ENCODE results near the gene NCEH1.

The NCEH1 gene

DNA sequence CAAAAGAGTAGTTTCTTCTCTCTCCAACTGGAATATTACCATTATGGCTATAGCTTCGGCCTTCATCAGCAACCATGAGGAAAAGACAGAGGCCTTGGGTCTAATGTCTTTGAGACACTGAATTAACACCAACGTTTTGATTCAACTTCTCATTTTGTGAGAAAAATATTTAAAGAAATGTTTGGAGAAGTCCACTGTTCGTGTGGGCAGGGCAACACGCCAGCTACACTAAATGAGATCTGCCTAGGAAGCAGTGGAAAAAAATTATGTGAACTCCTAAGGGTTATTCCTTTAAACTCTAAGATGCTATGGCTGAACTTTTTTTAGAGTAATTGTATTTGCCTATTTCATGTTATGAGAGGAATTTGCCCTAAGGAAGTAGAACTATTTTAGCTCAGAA lies 41.8 kb downstream of the NCEH1 start:
- TF ChIP-seq GATA2 (IDR thresholded peaks at IDR 0.05; ENCODE audit: low read depth, low read length) = no peak
- no peak for TF ChIP-seq GATA3 (IDR thresholded peaks at IDR 0.05; ENCODE audit: low read depth, low read length)

DNA sequence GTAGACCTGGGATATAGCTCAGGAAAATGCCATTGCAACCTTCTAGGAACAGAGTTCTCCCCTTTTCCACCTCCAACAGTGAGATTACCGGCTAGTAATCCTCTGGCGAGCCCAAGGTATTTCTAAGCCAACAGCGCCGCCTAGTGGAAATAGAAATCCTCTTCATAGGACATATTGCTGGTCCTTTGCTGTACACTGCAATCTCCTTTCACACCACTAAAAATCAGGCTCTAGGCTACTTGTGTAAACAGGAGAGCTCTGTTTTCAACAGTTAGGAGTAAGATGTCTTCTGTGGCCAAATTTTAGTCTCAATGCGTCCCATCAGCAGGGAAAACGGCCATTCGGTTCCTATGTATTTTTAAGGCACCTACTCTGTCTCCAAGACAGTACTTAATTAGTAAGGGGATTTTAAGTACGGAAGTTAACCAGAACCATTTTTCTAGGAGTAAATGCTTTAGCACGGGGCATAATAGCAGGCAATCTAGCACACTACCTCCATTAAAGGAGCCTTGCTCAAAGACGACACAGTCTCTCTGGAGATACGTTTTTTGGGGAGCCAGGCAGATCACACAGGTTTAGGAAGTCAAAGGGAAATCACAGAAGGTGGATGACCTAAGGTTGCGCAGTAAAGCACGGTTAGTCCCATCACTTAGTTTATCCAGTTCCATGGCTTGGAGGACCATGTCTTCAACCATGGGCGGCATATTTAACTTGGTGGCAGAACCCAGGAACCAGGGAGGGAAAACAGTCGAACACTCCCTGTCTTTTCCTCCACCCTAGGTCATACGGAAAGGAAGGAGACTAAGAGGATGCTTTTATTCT lies 43.8 kb downstream of the NCEH1 start:
- TF ChIP-seq GATA3 (IDR thresholded peaks at IDR 0.05; ENCODE audit: low read depth, low read length) (no peak), GATA2 (IDR thresholded peaks at IDR 0.05; ENCODE audit: low read depth, low read length) (no peak)

DNA sequence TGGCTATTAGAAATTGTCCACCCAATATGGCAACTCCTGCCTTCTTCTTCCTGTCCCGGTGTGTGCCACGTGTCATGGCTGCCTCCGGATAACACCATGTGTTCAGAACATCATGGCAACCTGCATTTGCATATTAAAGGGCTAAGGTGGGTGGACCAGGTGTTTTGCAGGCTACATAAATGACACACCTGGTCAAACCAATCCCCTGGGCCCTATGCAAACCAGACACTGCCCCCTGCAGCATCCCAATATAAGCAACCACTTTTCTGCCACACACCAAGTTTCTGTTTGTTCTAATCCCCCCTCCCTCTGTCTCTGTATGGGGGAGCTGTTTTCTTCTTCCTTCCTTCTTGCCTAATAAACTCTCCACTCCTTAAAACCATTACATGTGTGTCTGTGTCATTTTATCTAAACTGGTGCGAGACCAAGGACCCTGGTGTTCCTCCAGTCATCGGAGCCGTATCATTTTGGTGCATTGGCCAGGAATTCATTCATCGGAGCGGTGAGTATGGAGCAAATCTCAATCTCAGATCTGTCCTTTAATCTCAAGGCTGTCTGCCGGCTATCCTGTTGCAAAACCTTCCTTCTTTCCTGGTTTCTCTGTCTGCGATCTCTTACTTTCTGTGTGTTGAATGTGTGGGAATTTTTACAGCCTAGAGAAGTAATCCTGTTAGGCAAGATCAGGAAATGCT lies 44.5 kb downstream of the NCEH1 start:
- TF ChIP-seq GATA3 (IDR thresholded peaks at IDR 0.05; ENCODE audit: low read depth, low read length) (no peak), GATA2 (IDR thresholded peaks at IDR 0.05; ENCODE audit: low read depth, low read length) (no peak)

DNA sequence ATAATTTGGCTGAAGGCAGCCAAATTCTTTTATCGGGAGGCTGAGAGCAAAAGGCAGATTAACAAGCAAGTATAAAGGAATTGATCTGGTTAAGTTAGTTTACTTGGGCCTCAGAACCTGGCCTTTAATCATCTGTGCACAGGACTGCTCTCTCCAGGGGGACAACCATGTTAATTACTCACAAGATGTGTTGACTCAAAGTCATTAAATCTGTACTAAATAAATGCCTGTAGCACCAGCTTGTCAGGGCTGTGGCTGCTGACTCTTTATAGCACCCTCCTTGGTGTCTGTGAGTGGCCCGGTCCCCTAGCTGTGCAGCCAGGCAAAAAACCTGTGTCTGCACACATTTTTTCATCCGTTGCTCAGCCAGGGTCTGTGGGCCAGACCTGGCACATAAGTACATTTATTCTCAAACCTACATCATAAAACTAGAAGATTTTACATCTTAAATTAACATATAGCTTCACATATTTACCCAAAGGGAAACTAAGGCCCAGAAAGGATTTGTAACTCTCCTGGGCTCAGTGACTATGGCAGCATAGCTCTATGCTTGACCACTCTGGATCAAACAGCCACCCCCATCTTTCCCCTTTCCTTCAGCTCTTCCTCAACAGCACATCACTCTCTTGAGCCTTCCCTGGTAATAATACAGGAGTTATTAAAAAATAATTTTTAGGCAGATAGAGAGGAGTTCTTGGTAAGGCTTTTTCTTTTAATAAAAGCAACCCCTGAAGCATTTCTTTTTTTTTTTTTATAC lies 51.4 kb downstream of the NCEH1 start:
- TF ChIP-seq GATA3 (IDR thresholded peaks at IDR 0.05; ENCODE audit: low read depth, low read length) = no peak
- TF ChIP-seq GATA2 (IDR thresholded peaks at IDR 0.05; ENCODE audit: low read depth, low read length) = no peak

DNA sequence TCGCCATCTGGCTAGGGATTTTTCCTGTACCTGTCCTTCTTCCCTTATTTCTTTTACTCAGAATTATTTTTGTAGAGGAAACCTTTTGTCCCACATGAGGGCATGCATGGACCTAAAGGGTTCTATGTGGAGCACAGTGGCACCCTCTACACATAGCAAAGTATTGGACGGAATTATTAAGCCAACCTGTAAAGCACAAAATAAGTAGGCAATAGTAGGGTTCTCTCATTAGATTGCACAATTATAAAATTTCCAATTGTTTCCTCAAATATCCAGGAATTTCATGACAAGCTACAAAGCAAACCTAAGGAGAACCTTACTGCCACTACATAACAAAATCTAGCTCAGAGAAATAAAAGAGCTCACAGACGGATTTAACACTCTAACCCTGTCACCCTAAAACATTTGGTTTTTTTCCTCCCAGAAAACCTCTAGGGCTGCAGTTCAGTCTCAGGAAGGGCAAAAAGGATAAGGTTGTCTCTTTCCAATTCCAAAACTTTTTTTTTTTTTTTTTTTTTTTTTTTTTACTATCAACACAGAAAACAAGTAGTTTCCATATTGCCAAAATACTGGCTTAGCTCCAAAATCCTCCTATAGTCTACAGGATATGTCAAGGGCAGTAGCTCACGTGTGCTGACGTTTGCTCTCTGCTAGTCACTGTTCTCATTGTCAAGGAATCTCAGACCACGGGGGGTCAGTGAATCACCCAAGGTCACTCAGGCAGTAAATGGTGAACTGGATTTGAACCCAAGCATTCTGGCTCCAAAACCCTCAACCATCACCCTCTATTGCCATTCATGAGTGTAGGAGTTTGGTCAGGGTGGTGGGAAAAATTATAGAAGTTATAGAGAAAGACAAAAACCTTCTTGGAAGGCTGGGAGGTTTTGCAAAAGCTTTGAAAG lies 52.3 kb downstream of the NCEH1 start:
- TF ChIP-seq GATA2 (IDR thresholded peaks at IDR 0.05; ENCODE audit: low read depth, low read length) (no peak), GATA3 (IDR thresholded peaks at IDR 0.05; ENCODE audit: low read depth, low read length) (no peak)

DNA sequence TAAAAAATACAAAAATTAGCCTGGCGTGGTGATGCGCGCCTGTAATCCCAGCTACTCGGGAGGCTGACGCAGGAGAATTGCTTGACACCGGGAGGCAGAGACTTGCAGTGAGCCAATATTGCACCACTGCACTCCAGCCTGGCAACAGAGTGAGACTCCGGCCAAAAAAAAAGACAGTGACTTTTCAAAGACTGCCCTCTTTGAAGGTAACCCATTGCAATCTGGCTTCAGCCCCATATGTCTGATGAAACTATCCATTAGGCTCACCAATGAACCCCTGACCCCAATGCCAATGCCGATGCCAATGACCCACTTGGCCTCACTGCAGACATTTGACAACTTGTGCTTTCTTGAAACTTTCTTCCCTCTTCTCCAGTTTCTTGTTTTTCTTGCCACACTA lies 54.3 kb downstream of the NCEH1 start:
- TF ChIP-seq GATA3 (IDR thresholded peaks at IDR 0.05; ENCODE audit: low read depth, low read length) = no peak
- no peak for TF ChIP-seq GATA2 (IDR thresholded peaks at IDR 0.05; ENCODE audit: low read depth, low read length)

DNA sequence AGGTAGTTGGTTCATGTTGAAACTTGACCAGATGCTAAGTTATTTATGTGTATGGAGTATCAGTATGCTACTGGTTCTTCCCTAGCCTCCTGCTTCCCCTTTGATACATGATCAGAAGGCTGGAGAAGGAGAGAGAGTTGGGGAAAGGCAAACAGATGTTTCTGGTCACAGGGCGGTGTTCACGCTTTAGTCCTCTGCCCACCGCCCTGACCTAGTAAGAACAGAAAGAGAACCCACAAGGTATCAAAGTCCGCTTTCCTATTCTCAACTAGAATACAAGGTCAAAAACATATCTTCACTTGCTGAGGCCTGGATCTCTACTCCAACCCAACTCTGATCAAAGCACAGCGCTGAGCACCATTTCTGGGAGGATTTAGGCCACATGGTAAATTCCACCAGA lies 55.5 kb downstream of the NCEH1 start:
- no peak for TF ChIP-seq GATA2 (IDR thresholded peaks at IDR 0.05; ENCODE audit: low read depth, low read length)
- no peak for TF ChIP-seq GATA3 (IDR thresholded peaks at IDR 0.05; ENCODE audit: low read depth, low read length)

DNA sequence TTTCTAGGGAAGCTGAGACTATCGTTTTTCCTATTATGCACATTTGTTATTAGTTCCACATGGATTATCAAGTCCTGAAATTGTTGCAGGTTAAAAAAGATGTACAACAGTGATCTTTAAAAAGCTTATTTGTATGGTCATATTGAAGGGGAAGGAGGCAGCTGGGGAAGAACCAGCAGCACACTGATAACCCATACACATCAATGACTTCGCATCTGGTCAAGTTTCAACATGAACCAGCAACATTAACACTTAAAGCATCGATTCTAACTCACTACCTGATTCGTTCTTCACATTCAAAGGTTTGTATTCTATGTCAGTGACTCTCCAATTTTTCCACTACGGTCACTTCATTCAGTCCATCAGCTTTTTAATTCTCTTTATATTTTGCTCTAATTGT lies 56.4 kb downstream of the NCEH1 start:
- TF ChIP-seq GATA2 (IDR thresholded peaks at IDR 0.05; ENCODE audit: low read depth, low read length) (no peak), GATA3 (IDR thresholded peaks at IDR 0.05; ENCODE audit: low read depth, low read length) (no peak)

DNA sequence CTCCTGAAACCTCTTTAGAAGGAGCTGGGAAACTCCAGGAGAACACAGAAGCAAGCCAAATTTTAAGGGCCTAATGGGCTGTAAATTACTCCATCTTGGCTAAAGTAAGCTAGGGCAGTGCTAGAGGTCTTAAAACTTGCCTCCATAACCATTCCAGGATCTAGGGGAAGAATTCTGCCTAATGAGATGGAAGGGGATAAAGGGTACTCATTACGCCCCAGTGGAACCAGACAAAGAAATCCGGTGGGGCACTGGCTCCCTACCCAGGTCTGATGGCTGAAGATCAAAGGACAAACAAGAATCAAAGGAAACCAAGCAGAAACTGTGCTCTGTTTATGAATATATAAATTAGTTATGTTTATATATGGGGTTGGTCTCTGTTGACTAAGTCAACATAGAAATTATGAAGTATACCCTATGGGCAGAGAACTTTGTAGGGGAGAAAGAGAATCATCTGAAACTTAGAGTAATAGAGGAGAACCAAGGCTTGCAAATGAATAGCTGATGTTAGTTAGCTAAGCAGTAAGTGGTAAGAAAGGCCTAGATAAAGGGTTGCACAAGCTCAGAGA lies 57.8 kb downstream of the NCEH1 start:
- TF ChIP-seq GATA3 (IDR thresholded peaks at IDR 0.05; ENCODE audit: low read depth, low read length) (no peak), GATA2 (IDR thresholded peaks at IDR 0.05; ENCODE audit: low read depth, low read length) (no peak)

DNA sequence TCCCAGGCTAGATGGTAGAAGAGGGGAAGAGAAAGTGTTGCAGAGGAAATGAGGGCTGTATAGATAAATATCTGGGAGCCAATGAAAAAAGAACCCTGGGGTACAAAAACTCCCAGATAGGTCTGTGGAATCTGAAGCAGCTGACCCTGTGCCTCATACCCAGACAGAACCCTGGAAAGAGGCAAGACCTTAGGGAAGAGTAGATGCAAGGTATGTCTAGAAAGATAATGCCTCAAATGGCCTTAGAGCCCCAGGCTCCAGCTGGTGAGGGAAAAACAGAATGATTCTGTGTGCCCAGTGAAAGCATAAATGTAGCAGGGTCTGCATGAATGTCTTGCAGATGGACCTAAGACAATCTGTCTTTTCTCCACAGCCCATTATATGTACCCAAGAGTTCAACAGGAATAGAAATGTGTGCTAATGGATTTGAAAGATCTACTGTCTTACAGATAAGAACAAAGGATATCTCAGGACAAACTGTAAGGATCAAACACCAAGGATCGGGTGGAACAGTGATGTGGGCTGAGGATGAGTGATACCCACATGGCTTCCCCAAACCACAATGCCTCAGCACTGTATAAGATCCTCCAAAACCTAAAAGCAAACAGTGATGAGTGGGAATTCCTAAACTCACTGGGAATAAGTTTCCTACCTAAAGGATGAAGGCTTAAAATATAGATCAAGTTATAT lies 58.8 kb downstream of the NCEH1 start:
- TF ChIP-seq GATA2 (IDR thresholded peaks at IDR 0.05; ENCODE audit: low read depth, low read length) (no peak), GATA3 (IDR thresholded peaks at IDR 0.05; ENCODE audit: low read depth, low read length) (no peak)

DNA sequence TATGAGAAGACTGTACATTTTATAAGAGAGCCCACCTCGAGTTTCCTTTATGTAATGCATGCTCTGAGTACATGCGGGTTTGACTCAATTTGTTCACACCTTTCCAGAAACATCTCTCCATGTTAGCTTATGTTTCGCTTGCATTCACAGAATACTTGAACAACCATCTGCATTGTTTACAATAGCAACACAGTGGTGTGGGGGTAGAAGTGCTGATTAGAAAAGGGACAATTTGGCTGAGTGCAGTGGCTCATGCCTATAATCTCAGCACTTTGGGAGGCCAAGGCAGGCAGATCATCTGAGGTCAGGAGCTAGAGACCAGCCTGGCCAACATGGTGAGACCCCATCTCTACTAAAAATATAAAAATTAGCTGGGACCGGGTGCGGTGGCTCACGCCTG lies 60.9 kb downstream of the NCEH1 start:
- TF ChIP-seq GATA3 (IDR thresholded peaks at IDR 0.05; ENCODE audit: low read depth, low read length) (no peak), GATA2 (IDR thresholded peaks at IDR 0.05; ENCODE audit: low read depth, low read length) (no peak)

DNA sequence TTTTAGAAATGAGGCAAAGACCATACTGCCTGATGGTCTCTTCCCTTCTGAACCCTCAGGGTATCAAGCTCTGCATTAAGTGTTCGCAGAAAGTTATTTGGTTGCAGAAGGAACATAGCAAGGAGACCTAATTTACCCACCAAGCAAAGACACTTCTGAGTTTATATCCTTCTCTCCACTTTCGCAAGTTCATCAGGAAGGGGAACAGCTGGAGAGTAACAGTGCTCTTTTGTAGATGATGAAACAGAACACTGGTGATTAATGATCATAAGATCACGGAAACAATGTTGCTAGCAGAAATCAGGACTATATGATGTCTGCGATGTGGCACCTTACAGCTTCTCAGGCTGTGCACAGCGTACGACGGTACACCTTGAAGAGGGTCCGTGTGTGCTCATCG lies 62.1 kb downstream of the NCEH1 start:
- TF ChIP-seq GATA2 (IDR thresholded peaks at IDR 0.05; ENCODE audit: low read depth, low read length) (no peak), GATA3 (IDR thresholded peaks at IDR 0.05; ENCODE audit: low read depth, low read length) (no peak)

DNA sequence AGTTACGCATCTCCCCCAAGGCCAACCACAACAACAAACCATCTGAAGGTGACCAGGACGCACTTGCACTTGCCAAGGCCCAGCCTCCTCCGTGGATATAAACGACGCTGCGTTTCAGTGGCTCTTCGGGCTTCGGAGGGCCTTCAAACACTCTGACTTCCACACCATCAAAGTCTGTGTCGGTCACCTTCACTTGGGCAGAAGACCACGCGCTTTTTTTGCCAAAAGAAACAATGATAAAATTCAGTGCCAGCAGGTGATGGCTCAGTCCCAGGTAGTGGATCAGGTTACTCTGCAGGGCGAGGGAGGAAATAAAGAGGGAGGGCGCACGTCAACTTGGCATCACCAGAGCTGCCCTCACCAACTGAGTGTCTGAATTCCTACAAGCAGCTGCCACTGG lies 63.0 kb downstream of the NCEH1 start:
- TF ChIP-seq GATA2 (IDR thresholded peaks at IDR 0.05; ENCODE audit: low read depth, low read length) = no peak
- TF ChIP-seq GATA3 (IDR thresholded peaks at IDR 0.05; ENCODE audit: low read depth, low read length) = no peak

Measured in SH-SY5Y (cell line).